NCI-H748 (cell line): ENCODE data around the gene ME1.
"Not testable (repeated sequence)": the region's sequence is repeated elsewhere in the genome, so short reads cannot be mapped to it uniquely, and the experiment has no call there.

Experiments
- DNase-seq: peaks from one replicate; lab custom pipeline; 2025; ENCODE audit not compliant: unreplicated experiment; lab: John Stamatoyannopoulos, UW

The ME1 gene

DNA sequence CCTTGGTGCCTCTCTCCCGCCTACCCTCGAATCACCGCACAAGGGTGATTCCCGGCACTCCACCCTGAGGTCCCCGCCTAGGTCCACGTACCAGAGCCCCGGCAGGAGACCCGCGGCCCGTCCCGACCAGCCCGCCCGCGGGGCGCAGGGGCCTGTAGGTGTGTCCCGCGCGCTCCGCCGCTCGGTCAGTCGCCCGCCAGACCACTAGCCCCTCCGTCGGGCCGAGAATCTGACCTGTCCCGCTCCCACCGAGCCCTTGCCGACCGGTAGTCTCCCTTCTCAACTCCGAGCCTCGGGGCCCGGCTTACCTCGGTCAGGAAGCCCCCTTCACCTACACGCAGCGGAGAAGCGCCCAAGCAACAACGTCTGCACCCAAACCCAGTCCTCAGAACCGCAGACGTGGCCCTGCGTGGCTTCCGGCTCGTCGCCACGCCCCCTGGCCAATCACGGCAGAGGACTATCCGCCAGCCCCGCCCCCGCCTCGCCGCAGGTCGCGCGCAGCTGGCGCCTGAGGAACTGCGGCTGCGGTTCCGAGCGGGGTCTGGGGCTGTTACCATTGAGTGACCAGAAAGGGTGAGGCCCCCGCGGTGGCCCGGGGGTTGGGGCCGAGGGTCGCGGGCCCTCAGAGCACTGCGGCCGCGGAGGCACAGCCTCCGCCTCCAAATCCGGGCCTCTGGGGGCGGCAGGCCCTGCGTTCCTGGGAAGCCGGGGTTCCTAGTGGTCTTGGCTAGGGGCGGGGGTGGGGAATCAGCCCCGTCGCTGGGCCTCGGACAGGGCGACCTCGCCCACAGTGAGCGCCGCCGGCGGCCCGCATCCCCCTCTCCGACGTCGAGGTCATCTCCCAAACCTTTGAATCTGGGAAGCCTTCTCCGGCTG is 237.7 kb downstream of the ME1 start, which contains the start of the genes PGM3 and RWDD2A:
Gene PGM3, minus strand, starts transcription at position 395 of the 876 bp plus-strand sequence. CDS start 2,253 bp downstream, outside the sequence.
Gene RWDD2A, plus strand, starts transcription at position 487 of the 876 bp plus-strand sequence. CDS start 1,095 bp downstream, outside the sequence.
- DNase-seq = peak; percentile 89

DNA sequence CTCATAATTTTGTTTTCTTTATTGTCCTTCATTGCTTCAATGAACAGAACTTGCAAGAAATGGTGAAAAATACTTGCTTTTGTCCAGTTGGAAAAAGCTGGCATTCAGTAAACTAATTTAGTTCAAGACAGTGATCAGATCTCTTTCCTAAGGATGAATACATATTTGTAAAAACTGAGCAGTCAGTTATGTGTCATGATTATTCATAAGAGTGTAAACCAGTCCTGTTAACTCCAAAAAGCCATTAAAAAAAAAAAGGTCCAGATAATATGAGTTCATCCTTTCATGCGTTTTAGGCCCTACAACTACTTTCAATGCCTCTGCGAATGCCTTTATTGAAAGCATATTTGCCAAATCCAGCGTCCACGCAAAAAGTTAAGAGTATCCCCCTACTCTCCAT is 238.4 kb downstream of the ME1 start:
- no peak for DNase-seq

DNA sequence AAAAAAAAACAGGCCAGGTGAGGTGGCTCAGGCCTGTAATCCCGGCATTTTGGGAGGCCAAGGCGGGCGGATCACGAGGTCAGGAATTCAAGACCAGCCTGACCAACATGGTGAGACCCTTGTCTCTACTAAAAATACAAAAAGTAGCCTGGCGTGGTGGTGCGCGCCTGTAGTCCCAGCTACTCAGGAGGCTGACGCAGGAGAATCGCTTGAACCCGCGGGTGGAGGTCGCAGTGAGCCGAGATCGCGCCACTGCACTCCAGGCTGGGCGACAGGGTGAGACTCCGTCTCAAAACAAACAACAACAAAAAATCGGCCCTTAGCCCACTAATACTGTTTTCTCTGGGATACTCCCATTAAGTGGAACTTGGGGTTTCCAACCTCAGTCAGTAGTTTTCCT is 238.9 kb downstream of the ME1 start:
- not testable (repeated sequence) for DNase-seq

DNA sequence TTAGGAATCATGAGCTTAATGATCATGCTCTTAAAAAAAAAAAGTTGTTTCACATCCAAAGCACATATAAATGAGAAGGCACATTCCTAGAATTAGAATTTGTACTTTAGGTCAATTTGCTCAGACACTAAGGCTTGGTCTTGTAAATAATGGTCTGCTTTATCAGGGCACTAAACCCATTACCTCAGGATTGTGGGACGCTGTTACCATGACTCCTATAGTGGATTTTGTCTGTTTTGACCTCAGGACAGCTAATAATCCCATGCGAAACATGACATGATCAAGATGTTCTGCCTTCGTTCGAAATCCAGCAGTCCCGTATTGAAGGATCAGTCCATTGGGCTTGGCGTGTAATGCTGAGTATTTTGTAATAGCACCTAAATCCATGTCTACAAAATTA is 240.2 kb downstream of the ME1 start:
- DNase-seq = no peak

DNA sequence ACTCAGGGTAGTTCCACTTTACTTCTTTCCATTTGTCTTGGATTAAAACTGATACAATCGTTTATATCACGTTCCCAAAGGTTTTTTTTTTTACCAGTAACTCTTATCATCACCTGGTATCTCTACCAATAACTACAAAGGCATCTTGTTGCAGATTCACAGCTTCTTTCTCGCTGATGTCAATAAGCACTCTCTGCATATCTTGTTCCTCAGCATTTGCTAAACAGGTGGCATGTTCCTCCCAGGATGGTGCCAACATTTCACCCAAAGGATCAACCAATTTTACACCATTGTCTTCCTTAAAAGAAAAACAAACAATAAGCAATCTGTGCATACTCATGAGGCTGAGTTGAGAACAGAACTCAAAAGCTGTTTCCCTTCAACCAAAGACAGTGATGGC is 242.3 kb downstream of the ME1 start:
- no peak for DNase-seq

DNA sequence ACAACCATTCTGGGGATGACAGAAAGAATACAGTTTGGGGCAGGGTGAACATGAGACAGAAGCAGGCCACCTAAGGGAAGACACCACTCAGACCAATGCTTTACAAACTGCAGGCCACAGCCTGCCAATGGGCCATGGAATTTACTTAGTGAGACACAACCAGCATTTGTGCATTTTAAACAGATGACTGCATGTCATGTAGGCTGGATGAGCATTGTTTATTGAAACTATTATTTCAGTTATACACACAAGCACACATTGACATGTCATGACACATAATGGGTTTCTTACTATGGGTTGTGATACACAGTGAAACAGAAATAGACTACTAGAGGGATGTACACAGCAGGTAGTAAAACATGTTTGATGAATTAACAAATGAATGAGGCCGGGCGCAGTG is 245.8 kb downstream of the ME1 start:
- no peak for DNase-seq

DNA sequence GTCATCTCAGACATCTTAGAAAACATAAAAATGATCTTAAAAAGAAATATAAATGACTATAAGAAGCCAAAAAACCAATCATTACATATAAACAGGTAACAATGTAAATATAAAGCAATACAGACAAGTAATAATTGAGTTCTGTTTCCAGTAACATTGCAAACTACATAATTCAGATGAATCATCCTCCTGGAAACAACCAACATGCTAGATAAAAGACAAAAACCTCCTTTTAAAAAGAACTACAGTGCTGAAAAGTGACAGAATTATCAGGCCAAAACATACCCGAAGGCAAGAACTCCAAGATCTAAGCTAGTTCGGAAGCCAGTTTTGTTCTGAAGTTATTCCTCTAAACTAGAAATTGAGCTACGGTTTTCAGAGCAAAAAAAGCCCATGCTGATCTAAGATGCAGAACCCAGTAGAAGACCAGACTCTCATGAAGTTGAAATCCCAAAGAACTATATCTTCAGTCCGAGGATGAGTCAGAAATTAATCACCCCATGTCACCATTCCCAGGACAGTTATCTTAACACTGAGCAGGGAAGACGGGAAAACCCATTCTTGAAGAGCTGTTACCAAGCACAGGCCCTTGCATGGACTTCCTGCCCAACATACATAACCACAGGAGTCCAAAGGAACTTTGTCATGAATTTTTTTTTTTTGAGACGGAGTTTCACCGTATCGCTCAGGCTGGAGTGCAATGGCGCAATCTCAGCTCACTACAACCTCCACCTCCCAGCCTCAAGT is 247.6 kb downstream of the ME1 start:
- DNase-seq = no peak

DNA sequence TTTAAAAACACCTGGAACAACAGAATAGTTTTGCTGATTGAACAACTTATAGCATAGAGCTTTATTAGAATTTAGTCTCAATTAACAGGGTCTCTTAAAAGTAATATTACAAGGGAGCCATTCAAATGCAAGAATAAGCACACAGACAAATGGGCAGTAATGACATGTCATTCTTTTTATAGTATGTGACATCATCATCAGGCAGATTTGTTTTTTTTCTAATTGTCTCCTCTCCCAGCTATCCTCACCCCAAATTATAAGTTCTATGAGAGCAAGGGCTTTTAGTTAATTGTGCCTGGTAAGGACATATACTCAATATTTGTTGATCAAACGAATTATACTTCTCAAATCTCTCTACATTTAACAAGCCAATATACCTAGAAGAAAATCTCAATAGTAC is 248.7 kb downstream of the ME1 start:
- no peak for DNase-seq

DNA sequence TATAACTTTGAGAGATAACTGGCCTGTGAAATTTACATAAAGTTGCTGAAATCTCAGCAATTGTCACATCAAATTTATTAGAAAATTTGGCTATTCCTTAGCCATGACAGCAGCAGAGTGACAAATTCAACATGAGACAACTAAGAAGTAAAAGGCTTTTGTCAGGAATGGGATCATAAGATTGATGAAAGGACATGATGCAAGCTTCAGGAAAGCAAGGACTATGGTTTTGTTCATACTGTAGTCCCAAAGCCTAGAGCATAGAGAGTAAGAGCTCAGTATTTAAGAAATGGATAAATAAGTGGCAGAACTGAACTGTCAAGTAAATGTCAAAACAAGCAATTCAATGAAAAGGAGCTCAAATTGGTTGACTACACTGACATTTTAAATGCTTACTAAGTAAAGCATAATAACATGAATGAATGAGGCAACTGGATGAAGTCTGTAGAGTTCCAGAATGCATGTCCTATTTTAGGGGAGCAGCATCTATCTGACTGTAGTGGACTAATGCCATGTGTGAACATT is 250.4 kb downstream of the ME1 start:
- no peak for DNase-seq

DNA sequence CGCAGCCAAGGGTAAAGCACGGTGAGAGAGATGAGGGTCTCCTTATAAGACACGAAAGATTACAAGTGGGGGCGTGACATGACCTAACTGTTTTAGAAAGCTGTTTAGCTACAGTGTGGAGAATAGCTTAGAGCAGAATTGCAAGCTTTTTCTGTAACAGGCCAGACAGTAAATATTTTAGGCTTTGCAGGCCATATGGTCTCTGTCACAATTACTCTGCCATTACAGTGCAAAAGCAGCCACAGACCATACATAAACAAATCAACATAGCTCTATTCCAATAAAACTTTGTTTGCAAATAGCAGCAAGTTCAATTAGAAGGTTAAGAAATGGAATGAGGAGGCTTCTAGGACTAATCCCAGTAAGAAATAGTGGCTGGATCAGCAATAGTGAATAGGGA is 254.6 kb downstream of the ME1 start:
- no peak for DNase-seq

DNA sequence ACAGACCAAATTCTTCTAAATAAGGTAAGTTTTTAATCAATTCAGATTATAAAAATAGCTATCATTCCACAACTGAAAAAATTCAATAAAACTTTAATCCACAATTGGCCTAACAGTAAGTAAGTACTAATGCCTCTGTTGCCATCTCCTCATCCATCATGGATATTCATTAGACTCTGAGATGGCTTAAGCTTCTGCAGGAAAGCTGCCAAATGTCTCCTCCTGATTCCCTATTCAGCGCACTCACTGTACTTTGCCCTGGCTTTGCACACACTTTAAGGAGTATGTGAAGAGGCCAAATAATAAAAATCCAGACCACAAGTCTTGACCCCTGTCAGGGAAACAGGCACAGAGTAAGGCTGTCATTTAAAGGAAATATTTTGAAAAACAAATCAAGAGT is 261.3 kb downstream of the ME1 start:
- DNase-seq = no peak

DNA sequence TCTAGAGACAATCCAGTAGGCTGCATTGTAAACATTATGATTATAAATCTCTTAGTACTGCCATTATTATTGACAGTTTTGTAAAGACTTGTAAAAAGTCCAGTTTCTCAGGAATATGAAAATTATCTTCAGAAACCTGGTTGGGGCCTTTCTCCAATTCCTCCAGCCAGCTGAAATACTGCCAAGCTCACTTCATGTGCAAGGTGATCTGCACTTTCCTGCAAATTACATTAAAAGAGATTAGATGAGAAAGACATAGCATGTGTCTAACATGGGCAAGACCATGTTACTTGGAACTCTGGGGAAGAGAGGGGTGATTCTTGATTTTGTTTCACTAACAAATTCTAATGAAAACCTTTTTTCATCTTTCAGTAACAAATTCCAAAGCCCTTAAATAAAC is 261.7 kb downstream of the ME1 start:
- no peak for DNase-seq

DNA sequence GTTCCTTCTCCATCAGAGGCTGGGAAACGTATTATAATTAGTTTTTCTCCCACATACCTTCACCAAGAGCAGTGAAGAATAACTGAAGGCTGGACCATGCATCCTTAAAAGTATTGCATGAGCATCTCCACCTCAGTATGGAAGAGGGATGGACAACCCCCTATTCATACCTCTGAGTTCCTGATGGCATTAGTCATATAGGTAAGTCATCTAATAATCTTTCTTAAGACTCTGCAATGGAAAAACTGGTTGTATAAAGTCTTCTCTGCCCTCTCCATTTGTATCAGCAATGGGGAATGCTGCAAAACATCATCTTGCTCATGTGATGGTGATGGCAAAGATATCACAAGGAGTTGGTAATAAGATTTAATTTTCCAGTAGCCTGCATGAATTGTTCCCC is 262.3 kb downstream of the ME1 start:
- no peak for DNase-seq

DNA sequence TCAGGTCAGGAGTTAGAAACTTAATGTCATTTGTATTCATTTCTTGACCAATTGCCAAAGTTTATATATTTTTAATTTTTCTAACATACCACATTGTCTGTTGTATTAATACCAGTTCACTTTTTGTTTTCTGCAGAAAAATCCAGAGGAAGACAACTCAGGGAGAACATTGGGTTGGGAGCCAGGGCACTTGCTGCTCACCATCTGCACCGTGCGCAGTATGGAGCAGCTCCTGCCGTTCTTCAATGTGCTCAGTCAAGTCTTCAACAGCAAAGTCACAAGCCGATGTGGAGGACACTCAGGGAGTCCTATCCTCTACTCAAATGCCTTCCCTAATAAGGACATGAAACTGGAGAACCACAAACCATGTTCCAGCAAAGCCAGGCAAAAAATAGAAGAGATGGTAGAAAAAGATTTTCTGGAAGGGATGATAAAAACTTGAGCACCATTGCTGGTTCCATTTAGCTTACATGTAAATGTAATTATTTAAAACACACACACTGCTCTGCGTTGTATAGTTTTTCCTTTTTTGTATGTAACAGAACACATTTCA is 263.0 kb downstream of the ME1 start:
- no peak for DNase-seq
